Measurements from ENCODE around the gene SUSD5. TPM values are rescaled to one million over a fixed set of nuclear protein-coding genes. Genes with fewer than 3 reads are reported as not detected.

Gene SUSD5
- total and polyA plus RNA-seq, 2 of the 4 experiments (the other 2 are of a cell fraction), result 1.4 to 2.9 TPM

DNA sequence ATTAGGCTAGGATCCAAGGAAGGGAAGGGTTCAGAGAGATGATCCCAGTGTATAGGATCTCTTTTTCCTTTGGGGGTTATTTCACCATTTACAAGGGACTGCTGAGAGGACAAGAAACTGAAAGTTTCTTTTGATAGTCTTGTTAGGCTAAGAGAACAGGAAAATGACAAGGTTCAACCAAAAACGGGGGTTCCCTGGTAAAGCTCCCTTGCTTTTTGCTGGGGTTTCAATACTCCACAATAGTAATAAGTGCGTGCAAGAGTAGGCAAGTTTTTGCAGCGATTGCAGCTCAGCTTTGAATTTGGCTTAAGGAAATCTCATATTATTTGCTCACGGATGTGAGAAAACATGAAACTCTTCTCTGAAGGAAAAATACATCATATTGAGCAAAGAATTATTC is 18.8 kb upstream of the SUSD5 start:
- Histone ChIP-seq H2AK9ac (replicated peaks; ENCODE audit: low read depth, low read length, poor library complexity) (no peak overlapping the region), H3K4ac (ENCODE audit: low read depth, low read length) (no peak overlapping the region), H3K4me1 (ENCODE audit: control insufficient read depth, insufficient read depth, low read length) (no peaks in the 10 kb centered on the region), H2BK20ac (ENCODE audit: low read depth, low read length) (no peak overlapping the region), H3K27me3 (ENCODE audit: control insufficient read depth, insufficient read depth, low read length) (peaks cover 7% of the 10 kb centered on the region), H4K8ac (ENCODE audit: low read depth in 2 of 2, low read length in 2 of 2) (no peak overlapping the region), H3K23ac (ENCODE audit: low read depth, low read length) (no peak overlapping the region), H3K79me1 (ENCODE audit: low read depth in 1 of 2, low read length in 2 of 2) (no peaks in the 10 kb centered on the region), H3K4me3 (ENCODE audit: insufficient read depth, low read depth, low read length) (no peak overlapping the region), H2AK5ac (ENCODE audit: low read depth, low read length) (no peak overlapping the region), H3K4me2 (ENCODE audit: low read depth, low read length) (no peak overlapping the region), H4K5ac (ENCODE audit: low read depth, low read length) (no peak overlapping the region), H3K56ac (ENCODE audit: extremely low read depth, insufficient read depth, low read length) (no peak overlapping the region), H2BK15ac (ENCODE audit: low read depth, low read length) (no peak overlapping the region), H3K14ac (replicated peaks; ENCODE audit: low read depth, low read length) (no peak overlapping the region), H2AFZ (replicated peaks; ENCODE audit: low read length, poor library complexity) (no peak overlapping the region), H3K36me3 (ENCODE audit: control insufficient read depth, insufficient read depth, low read length) (no peaks in the 10 kb centered on the region), H3K18ac (ENCODE audit: low read depth, low read length) (no peak overlapping the region), H3K9me1 (ENCODE audit: insufficient read depth, low read length) (no peaks in the 10 kb centered on the region), H3K27ac (ENCODE audit: insufficient read depth, low read length) (no peak overlapping the region), H4K20me1 (ENCODE audit: insufficient read depth, low read length) (no peaks in the 10 kb centered on the region), H2BK120ac (ENCODE audit: low read depth, low read length) (no peak overlapping the region), H2BK5ac (ENCODE audit: low read depth, low read length, poor library complexity, severe bottlenecking) (no peak overlapping the region), H3K9ac (ENCODE audit: low read depth, low read length) (no peak overlapping the region), H4K91ac (ENCODE audit: insufficient read depth, low read depth, low read length) (no peak overlapping the region), H3K9me3 (ENCODE audit: control insufficient read depth, insufficient read depth, low read length) (peaks cover 2% of the 10 kb centered on the region; the same call in 1 of the 2 replicates)
- CTCF ChIA-PET, result no interaction called here
- BruUV-seq (replicated peaks), result no TSS peak
- no CpG with 5 or more reads among the region's 4 CpGs for WGBS, 2 experiments (ENCODE audit: extremely low coverage in 2 of 2, insufficient read length in 1 of 2)
- intact Hi-C loops (cut with micrococcal nuclease), result no loop called here
- in situ Hi-C loops (cut with MboI; ENCODE audit: low sequenced_read_pairs), result no loop called here
- TF ChIP-seq SMC3 (IDR thresholded peaks at IDR 0.05; ENCODE audit: low read depth, low read length) (no peak), RCOR1 (IDR thresholded peaks at IDR 0.05; ENCODE audit: insufficient replicate concordance, low read length) (no peak), CHD1 (IDR thresholded peaks at IDR 0.05; ENCODE audit: low read depth, low read length) (no peak), RAD21 (IDR thresholded peaks at IDR 0.05; ENCODE audit: low read length) (no peak), BHLHE40 (IDR thresholded peaks at IDR 0.05; ENCODE audit: low read depth, low read length) (no peak), RFX5 (IDR thresholded peaks at IDR 0.05; ENCODE audit: low read depth, low read length) (no peak), ELK1 (IDR thresholded peaks at IDR 0.05; ENCODE audit: borderline replicate concordance, low read depth, low read length) (no peak), USF2 (IDR thresholded peaks at IDR 0.05; ENCODE audit: low read depth, low read length) (no peak), NFE2L2 (IDR thresholded peaks at IDR 0.05; ENCODE audit: low read depth, low read length) (no peak), MXI1 (IDR thresholded peaks at IDR 0.05; ENCODE audit: borderline replicate concordance, low read depth, low read length) (no peak), FOS (IDR thresholded peaks at IDR 0.05; ENCODE audit: low read depth, low read length) (no peak), MAZ (IDR thresholded peaks at IDR 0.05; ENCODE audit: borderline replicate concordance, low read depth, low read length) (no peak), CEBPB (IDR thresholded peaks at IDR 0.05; ENCODE audit: low read depth, low read length) (no peak), MAFK (IDR thresholded peaks at IDR 0.05; ENCODE audit: low read depth, low read length) (no peak), POLR2A (IDR thresholded peaks at IDR 0.05; ENCODE audit: low read depth, low read length) (no peak)
- TF ChIP-seq, protein P1, sequence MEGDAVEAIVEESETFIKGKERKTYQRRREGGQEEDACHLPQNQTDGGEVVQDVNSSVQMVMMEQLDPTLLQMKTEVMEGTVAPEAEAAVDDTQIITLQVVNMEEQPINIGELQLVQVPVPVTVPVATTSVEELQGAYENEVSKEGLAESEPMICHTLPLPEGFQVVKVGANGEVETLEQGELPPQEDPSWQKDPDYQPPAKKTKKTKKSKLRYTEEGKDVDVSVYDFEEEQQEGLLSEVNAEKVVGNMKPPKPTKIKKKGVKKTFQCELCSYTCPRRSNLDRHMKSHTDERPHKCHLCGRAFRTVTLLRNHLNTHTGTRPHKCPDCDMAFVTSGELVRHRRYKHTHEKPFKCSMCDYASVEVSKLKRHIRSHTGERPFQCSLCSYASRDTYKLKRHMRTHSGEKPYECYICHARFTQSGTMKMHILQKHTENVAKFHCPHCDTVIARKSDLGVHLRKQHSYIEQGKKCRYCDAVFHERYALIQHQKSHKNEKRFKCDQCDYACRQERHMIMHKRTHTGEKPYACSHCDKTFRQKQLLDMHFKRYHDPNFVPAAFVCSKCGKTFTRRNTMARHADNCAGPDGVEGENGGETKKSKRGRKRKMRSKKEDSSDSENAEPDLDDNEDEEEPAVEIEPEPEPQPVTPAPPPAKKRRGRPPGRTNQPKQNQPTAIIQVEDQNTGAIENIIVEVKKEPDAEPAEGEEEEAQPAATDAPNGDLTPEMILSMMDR (conservative IDR thresholded peaks at IDR 0.05; ENCODE audit: low read depth, low read length), result no peak
- POLR2A ChIA-PET (ENCODE audit: unreplicated experiment), result no interaction called here
- ATAC-seq (ENCODE audit: low read depth), result no peak
- dilution Hi-C loops (cut with HindIII; ENCODE audit: low sequenced_read_pairs, unreplicated experiment), result no loop called here
- DNase-seq, result no peak

All from IMR-90 (cell line).